T-cell (primary cell): ENCODE results near the gene WIPF1. TPM values are rescaled to one million over a fixed set of nuclear protein-coding genes. Genes with fewer than 3 reads are reported as not detected.
"Not testable (repeated sequence)": the region's sequence is repeated elsewhere in the genome, so short reads cannot be mapped to it uniquely, and the experiment has no call there.

Experiments used
- ATAC-seq, 4 experiments: fragments of 200-7000 bp in 3 of 4; fragments of 150-1000 bp in 1 of 4; cut with Tn5 transposase; replicated peaks in 1 of 4; 1 replicate in 3 of 4; 2 replicates in 1 of 4; pipeline ENCODE4 v1.10.0; 2021; ENCODE audit warnings: moderate library complexity in 3 of 4, mild to moderate bottlenecking in 2 of 4, moderate number of reproducible peaks in 1 of 4
- CTCF ChIA-PET, 2 donors: fragments of 300-600 bp; sonication (Branson Sonifier 250); formaldehyde crosslinking; loops; one replicate each; lab custom pipeline; 2022; ENCODE audit warnings: antibody characterized with exemption in 2 of 2; lab: Charles Lee
- POLR2A ChIA-PET, 2 donors: fragments of 300-600 bp; sonication (Branson Sonifier 250); formaldehyde crosslinking; loops; one replicate each; lab custom pipeline; 2022; ENCODE audit warnings: antibody characterized with exemption in 2 of 2; lab: Charles Lee
- DNase-seq, 35 experiments: peaks; one replicate each; pipeline versions ENCODE4 v3.0.0 to v3.0.0-alpha.2; 2013 to 2023
- H3K27ac ChIP-seq: one replicate; pipeline ENCODE4 v1.5.1; 2013; ENCODE audit warnings: low read length
- H3K27me3 ChIP-seq, 2 experiments: replicated peaks in 1 of 2; 1 replicate in 1 of 2; 2 replicates in 1 of 2; pipeline versions ENCODE4 v1.6.1 to v1.7.0; 2013; ENCODE audit warnings: low read length in 1 of 2, mixed read lengths in 1 of 2; ENCODE audit not compliant: control insufficient read depth in 2 of 2, insufficient read depth in 2 of 2; ENCODE audit errors: extremely low read depth in 1 of 2
- H3K36me3 ChIP-seq, 2 donors: 1 replicate in 1 of 2; 2 replicates in 1 of 2; pipeline versions ENCODE4 v1.6.1 to v1.7.0; 2013; ENCODE audit warnings: low read length in 1 of 2; ENCODE audit not compliant: control insufficient read depth in 2 of 2, insufficient read depth in 1 of 2; ENCODE audit errors: extremely low read depth in 1 of 2
- H3K4me1 ChIP-seq, 2 experiments: 1 replicate in 1 of 2; 2 replicates in 1 of 2; pipeline versions ENCODE4 v1.6.1 to v1.7.0; 2013; ENCODE audit warnings: low read length in 2 of 2, mixed read lengths in 1 of 2; ENCODE audit not compliant: insufficient read depth in 2 of 2, control insufficient read depth in 1 of 2; ENCODE audit errors: extremely low read depth in 1 of 2
- H3K4me3 ChIP-seq, 2 donors: 1 replicate in 1 of 2; 2 replicates in 1 of 2; pipeline versions ENCODE4 v1.5.1 to v1.7.0; 2013; ENCODE audit warnings: mild to moderate bottlenecking in 2 of 2, low read length in 1 of 2, moderate library complexity in 1 of 2; ENCODE audit not compliant: control insufficient read depth in 1 of 2; ENCODE audit errors: extremely low read depth in 1 of 2
- H3K9me3 ChIP-seq: 2 replicates; pipeline ENCODE4 v1.7.0; 2013
- H3K27ac Mint-ChIP-seq, 2 donors: one replicate each; pipeline ENCODE4 v1.8.0; 2020 to 2021; ENCODE audit warnings: mild to moderate bottlenecking in 2 of 2, mixed read lengths in 2 of 2
- H3K27me3 Mint-ChIP-seq, 2 donors: one replicate each; pipeline ENCODE4 v1.8.0; 2021 to 2022; ENCODE audit warnings: mixed read lengths in 2 of 2
- H3K36me3 Mint-ChIP-seq: one replicate; pipeline ENCODE4 v1.8.0; 2021; ENCODE audit warnings: mixed read lengths
- H3K4me1 Mint-ChIP-seq, 3 donors: one replicate each; pipeline ENCODE4 v1.8.0; 2020 to 2022; ENCODE audit warnings: mixed read lengths in 3 of 3, mild to moderate bottlenecking in 1 of 3
- H3K4me3 Mint-ChIP-seq, 3 donors: one replicate each; pipeline ENCODE4 v1.8.0; 2020 to 2022; ENCODE audit warnings: mild to moderate bottlenecking in 3 of 3, mixed read lengths in 3 of 3, moderate library complexity in 3 of 3
- H3K9me3 Mint-ChIP-seq, 3 donors: one replicate each; pipeline ENCODE4 v1.8.0; 2020 to 2022; ENCODE audit warnings: mixed read lengths in 3 of 3
- WGBS: methylation state at CpG from one replicate; pipeline ENCODE4 v1.1.5; 2013; ENCODE audit warnings: missing lambda C conversion rate; ENCODE audit not compliant: insufficient coverage; 5-methylcytosine and 5-hydroxymethylcytosine counted together
- total RNA-seq, 35 experiments: library from RNA in 6 of 35; stranded (reverse) in 6 of 35; fragments of 120-200 nt in 1 of 35; gene quantifications; one replicate each; pipeline versions ENCODE4 v1.2.1 to v1.2.4 and lab custom pipeline; 2013 to 2026

The WIPF1 gene
- total RNA-seq, 5 donors from 2014 or later (not counting 1 experiment from before 2014, with no cell fraction given): 349 to 412 (median 372) TPM

GRCh38 chr2:174554529-174555150 lies 43.0 kb downstream of the WIPF1 start:
- Histone ChIP-seq H3K27ac (peak overlapping the region; percentile 62), H3K36me3 (peaks cover 0 to 23% of the 10 kb centered on the region in 2 donors), H3K4me1 (peaks cover 12 to 26% of the 10 kb centered on the region in 2 experiments), H3K9me3 (no peaks in the 10 kb centered on the region), H3K27me3 (no peaks in the 10 kb centered on the region), H3K4me3 (no peak overlapping the region)
- Mint-ChIP-seq H3K36me3 (peaks cover 31% of the 10 kb centered on the region), H3K27ac (peak overlapping the region; percentile 86 to 92), H3K4me3 (peak overlapping the region in 1 of 3 donors; percentile 54), H3K27me3 (no peaks in the 10 kb centered on the region), H3K4me1 (peaks cover 45 to 54% (median 46%) of the 10 kb centered on the region in 3 donors), H3K9me3 (no peaks in the 10 kb centered on the region)
- no CpG with 5 or more reads among the region's 4 CpGs for WGBS
- DNase-seq (peak in 1 of 35 experiments; percentile 65), ATAC-seq (peak in 3 of 4 experiments; percentile 34 to 83 (median 48))
- ChIA-PET CTCF (interaction anchor here (0.7 to 1.5 kb wide), 9 partner anchors 9 to 146 kb away, joined by 3 to 7 read pairs (median 4); no protein-coding TSS in a partner anchor), POLR2A (interaction anchor here (0.8 to 1.3 kb wide), 5 partner anchors 14 to 73 kb away, joined by 3 to 4 read pairs (median 3); no protein-coding TSS in a partner anchor)

- Mint-ChIP-seq H3K4me3 (peak overlapping the region in 2 of 3 donors; percentile 51 to 54), H3K36me3 (peaks cover 29% of the 10 kb centered on the region), H3K4me1 (peaks cover 45 to 54% (median 46%) of the 10 kb centered on the region in 3 donors), H3K27ac (peak overlapping the region; percentile 86 to 92), H3K9me3 (no peaks in the 10 kb centered on the region), H3K27me3 (no peaks in the 10 kb centered on the region)
- ATAC-seq (peak; percentile 38 to 66 (median 52)), DNase-seq (peak in 20 of 35 experiments; percentile 8 to 49 (median 22))
- peaks cover 0 to 16% of the 10 kb centered on the region in 2 donors for H3K36me3 ChIP-seq
- peaks cover 12 to 26% of the 10 kb centered on the region in 2 experiments for H3K4me1 ChIP-seq
- H3K4me3 ChIP-seq: no peak overlapping the region
- ChIA-PET CTCF (interaction anchor here (0.9 to 1.3 kb wide), 4 partner anchors 49 to 146 kb away, joined by 3 to 4 read pairs (median 4); no protein-coding TSS in a partner anchor), POLR2A (interaction anchor here in 1 of 2 donors (0.8 to 1.2 kb wide), 3 partner anchors 45 to 72 kb away, joined by 3 read pairs; no protein-coding TSS in a partner anchor)
- no peaks in the 10 kb centered on the region for H3K27me3 ChIP-seq
- no peaks in the 10 kb centered on the region for H3K9me3 ChIP-seq
- H3K27ac ChIP-seq: peak overlapping the region; percentile 62
- WGBS: 33% methylated on average over 1 of the region's 5 CpGs
Observed at GRCh38 chr2:174553811-174554493, 43.7 kb downstream of the WIPF1 start.

GRCh38 chr2:174552880-174553279 lies 44.7 kb downstream of the WIPF1 start:
- H3K4me3 ChIP-seq: no peak overlapping the region
- Mint-ChIP-seq H3K4me3 (peak overlapping the region in 1 of 3 donors; percentile 5), H3K36me3 (peaks cover 25% of the 10 kb centered on the region), H3K9me3 (no peaks in the 10 kb centered on the region), H3K4me1 (peaks cover 45 to 52% (median 46%) of the 10 kb centered on the region in 3 donors), H3K27me3 (no peaks in the 10 kb centered on the region), H3K27ac (peak overlapping the region; percentile 50 to 80)
- WGBS: no CpG with 5 or more reads among the region's 5 CpGs
- POLR2A ChIA-PET: interaction anchor here in 1 of 2 donors (0.9 kb wide), 1 partner anchor 63 kb away, joined by 4 read pairs; no protein-coding TSS in a partner anchor
- H3K27me3 ChIP-seq: no peaks in the 10 kb centered on the region
- CTCF ChIA-PET: interaction anchor here in 1 of 2 donors (0.7 kb wide), 1 partner anchor 16 kb away, joined by 5 read pairs; no protein-coding TSS in a partner anchor
- H3K36me3 ChIP-seq: peaks cover 0 to 7% of the 10 kb centered on the region in 2 donors
- DNase-seq: no peak
- H3K4me1 ChIP-seq: peaks cover 12 to 26% of the 10 kb centered on the region in 2 experiments
- no peak for ATAC-seq
- H3K27ac ChIP-seq: peak overlapping the region; percentile 44
- no peaks in the 10 kb centered on the region for H3K9me3 ChIP-seq

GRCh38 chr2:174551697-174552096 lies 45.9 kb downstream of the WIPF1 start:
- DNase-seq (no peak), ATAC-seq (peak in 1 of 4 experiments; percentile 25)
- Mint-ChIP-seq H3K27ac (peak overlapping the region; percentile 50 to 80), H3K9me3 (no peaks in the 10 kb centered on the region), H3K4me1 (peaks cover 44 to 52% (median 45%) of the 10 kb centered on the region in 3 donors), H3K36me3 (peaks cover 34% of the 10 kb centered on the region), H3K4me3 (no peak overlapping the region), H3K27me3 (no peaks in the 10 kb centered on the region)
- ChIA-PET POLR2A (interaction anchor here in 1 of 2 donors (0.9 kb wide), 1 partner anchor 62 kb away, joined by 4 read pairs; no protein-coding TSS in a partner anchor), CTCF (interaction anchor here in 1 of 2 donors (1.4 kb wide), 1 partner anchor 26 kb away, joined by 3 read pairs; no protein-coding TSS in a partner anchor)
- no peak overlapping the region for H3K4me3 ChIP-seq
- no peaks in the 10 kb centered on the region for H3K27me3 ChIP-seq
- H3K27ac ChIP-seq: no peak overlapping the region
- H3K4me1 ChIP-seq: peaks cover 12 to 26% of the 10 kb centered on the region in 2 experiments
- no CpG with 5 or more reads among the region's 4 CpGs for WGBS
- no peaks in the 10 kb centered on the region for H3K9me3 ChIP-seq
- no peaks in the 10 kb centered on the region for H3K36me3 ChIP-seq

- H3K9me3 Mint-ChIP-seq, H3K27ac ChIP-seq, H3K27ac Mint-ChIP-seq, H3K4me3 ChIP-seq, H3K27me3 Mint-ChIP-seq, H3K9me3 ChIP-seq, POLR2A ChIA-PET, H3K4me3 Mint-ChIP-seq, H3K36me3 ChIP-seq, H3K27me3 ChIP-seq, DNase-seq: not testable (repeated sequence)
- CTCF ChIA-PET: interaction anchor here in 1 of 2 donors (1.0 to 3.1 kb wide), 2 partner anchors 8 to 85 kb away, joined by 4 to 25 read pairs; no protein-coding TSS in a partner anchor
- peak in 1 of 4 experiments; percentile 13 for ATAC-seq
- H3K36me3 Mint-ChIP-seq: peaks cover 25% of the 10 kb centered on the region
- 85% methylated on average over 11 of the region's 24 CpGs for WGBS
- peaks cover 3 to 18% of the 10 kb centered on the region in 2 experiments for H3K4me1 ChIP-seq
- peaks cover 19 to 32% (median 28%) of the 10 kb centered on the region in 3 donors for H3K4me1 Mint-ChIP-seq
Observed at GRCh38 chr2:174548646-174549045, 49.0 kb downstream of the WIPF1 start.
